GM23338 (cell line): ENCODE results near the gene ADAMTS1. TPM values are rescaled to one million over a fixed set of nuclear protein-coding genes. Genes with fewer than 3 reads are reported as not detected.

Experiments used
- ATAC-seq: fragments of 200-7000 bp; cut with Tn5 transposase; 3 replicates; pipeline ENCODE4 v1.9.1; 2020
- DNase-seq: peaks from one replicate; pipeline ENCODE4 v3.0.0-alpha.2; 2015; ENCODE audit warnings: low spot score
- H2AFZ ChIP-seq: fragments of 200-600 bp; sonication (generic); 2 replicates; pipeline ENCODE4 v1.8.0; 2016; ENCODE audit warnings: antibody characterized with exemption, mild to moderate bottlenecking, moderate library complexity
- H3F3A ChIP-seq: fragments of 200-600 bp; sonication (generic); replicated peaks from 2 replicates; pipeline ENCODE4 v1.8.0; 2017; ENCODE audit warnings: antibody characterized with exemption, mixed run types, low read depth
- H3K27ac ChIP-seq: fragments of 200-600 bp; sonication (generic); 2 replicates; pipeline ENCODE4 v1.6.1; 2016; ENCODE audit warnings: low read depth
- H3K27me3 ChIP-seq: fragments of 200-600 bp; sonication (generic); 2 replicates; pipeline ENCODE4 v1.8.0; 2016; ENCODE audit warnings: mild to moderate bottlenecking, mixed run types, moderate library complexity; ENCODE audit not compliant: insufficient read depth
- H3K36me3 ChIP-seq: fragments of 200-600 bp; sonication (generic); 2 replicates; pipeline ENCODE4 v1.8.0; 2016; ENCODE audit warnings: mild to moderate bottlenecking; ENCODE audit not compliant: insufficient read depth
- H3K4me1 ChIP-seq: fragments of 200-600 bp; sonication (generic); 2 replicates; pipeline ENCODE4 v1.8.0; 2016; ENCODE audit warnings: mild to moderate bottlenecking, moderate library complexity; ENCODE audit not compliant: insufficient read depth
- H3K4me2 ChIP-seq: fragments of 200-600 bp; sonication (generic); 2 replicates; pipeline ENCODE4 v1.7.1; 2017; ENCODE audit warnings: mixed run types
- H3K4me3 ChIP-seq: fragments of 200-600 bp; sonication (generic); 2 replicates; pipeline ENCODE4 v1.6.1; 2016; ENCODE audit warnings: mixed run types
- H3K79me2 ChIP-seq: fragments of 200-600 bp; sonication (generic); replicated peaks from 2 replicates; pipeline ENCODE4 v1.8.0; 2017; ENCODE audit warnings: mild to moderate bottlenecking; ENCODE audit not compliant: insufficient read depth
- H3K9me2 ChIP-seq: fragments of 200-600 bp; sonication (generic); 2 replicates; pipeline ENCODE4 v1.8.0; 2017; ENCODE audit not compliant: insufficient read depth
- H4K20me1 ChIP-seq: fragments of 200-600 bp; sonication (generic); replicated peaks from 2 replicates; pipeline ENCODE4 v1.8.0; 2017; ENCODE audit warnings: mild to moderate bottlenecking; ENCODE audit not compliant: insufficient read depth
- H3K27ac Mint-ChIP-seq: 2 replicates; pipeline ENCODE4 v1.8.0; 2020; ENCODE audit warnings: inconsistent platforms, mild to moderate bottlenecking, moderate library complexity, mixed read lengths
- H3K27me3 Mint-ChIP-seq: 3 replicates; pipeline ENCODE4 v1.8.0; 2022; ENCODE audit warnings: low read depth, mild to moderate bottlenecking, moderate library complexity, mixed read lengths, inconsistent platforms; ENCODE audit not compliant: insufficient read depth, poor library complexity
- H3K36me3 Mint-ChIP-seq: 3 replicates; pipeline ENCODE4 v1.8.0; 2021; ENCODE audit warnings: low read depth, mild to moderate bottlenecking, inconsistent platforms, moderate library complexity, mixed read lengths
- H3K4me1 Mint-ChIP-seq: 3 replicates; pipeline ENCODE4 v1.8.0; 2020; ENCODE audit warnings: mild to moderate bottlenecking, inconsistent platforms, mixed read lengths
- H3K4me3 Mint-ChIP-seq: 3 replicates; pipeline ENCODE4 v1.8.0; 2021; ENCODE audit warnings: moderate library complexity, mild to moderate bottlenecking, inconsistent platforms, mixed read lengths
- H3K9me3 Mint-ChIP-seq: 3 replicates; pipeline ENCODE4 v1.8.0; 2020; ENCODE audit warnings: moderate library complexity, mild to moderate bottlenecking, inconsistent platforms, mixed read lengths
- CREB1 ChIP-seq: fragments of 250-450 bp; sonication (Bioruptor Pico); IDR thresholded peaks from 2 replicates; pipeline ENCODE4 v1.5.0; 2020; ENCODE audit warnings: low read depth, mild to moderate bottlenecking, moderate library complexity
- EZH2 ChIP-seq: fragments of 200-600 bp; sonication (generic); IDR thresholded peaks from one replicate; pipeline ENCODE4 v1.8.0; 2017; ENCODE audit warnings: antibody characterized with exemption, mild to moderate bottlenecking, low read depth; ENCODE audit not compliant: unreplicated experiment
- EZH2phosphoT487 ChIP-seq: fragments of 200-600 bp; sonication (generic); IDR thresholded peaks from one replicate; pipeline ENCODE4 v1.8.1; 2018; ENCODE audit warnings: antibody characterized with exemption; ENCODE audit not compliant: unreplicated experiment
- JUNB ChIP-seq: IDR thresholded peaks from one replicate; pipeline ENCODE4 v1.6.1; 2016; ENCODE audit warnings: antibody characterized with exemption; ENCODE audit not compliant: unreplicated experiment
- NANOG ChIP-seq: IDR thresholded peaks from 2 replicates; pipeline ENCODE4 v1.6.1; 2016; ENCODE audit warnings: antibody characterized with exemption, borderline replicate concordance
- POLR2AphosphoS5 ChIP-seq: IDR thresholded peaks from 2 replicates; pipeline ENCODE4 v1.6.1; 2016; ENCODE audit warnings: antibody characterized with exemption, low read depth
- STAT1 ChIP-seq: IDR thresholded peaks from one replicate; pipeline ENCODE4 v1.6.1; 2016; ENCODE audit warnings: antibody characterized with exemption; ENCODE audit not compliant: unreplicated experiment
- ZNF114 ChIP-seq: fragments of 250-450 bp; sonication (Bioruptor Pico); IDR thresholded peaks from 2 replicates; pipeline ENCODE4 v1.5.0; 2020; ENCODE audit warnings: mild to moderate bottlenecking, moderate library complexity
- ZNF331 ChIP-seq: fragments of 250-450 bp; sonication (Bioruptor Pico); IDR thresholded peaks from 2 replicates; pipeline ENCODE4 v1.5.0; 2020; ENCODE audit warnings: low read depth, mild to moderate bottlenecking, moderate library complexity
- polyA plus RNA-seq: library from polyadenylated mRNA; unstranded; fragments of >200 nt; fragmentation: Nextera tagmentation; extraction: Ambion mirVana; gene quantifications from 2 replicates; pipeline ENCODE4 v1.2.1, GENCODE V29; 2016
- total RNA-seq: library from RNA; depleted of rRNA; stranded (reverse); fragments of >200 nt; shearing (Covaris generic); gene quantifications from 2 replicates; pipeline ENCODE4 v1.2.3, GENCODE V29; 2014
- TF ChIP-seq, protein P1 (sequence below): IDR thresholded peaks from one replicate; pipeline ENCODE4 v1.6.1; 2018; ENCODE audit warnings: antibody characterized with exemption; ENCODE audit not compliant: unreplicated experiment
- TF ChIP-seq, protein P2 (sequence below): IDR thresholded peaks from 2 replicates; pipeline ENCODE4 v1.6.1; 2016; ENCODE audit warnings: antibody characterized with exemption
- TF ChIP-seq, protein P3 (sequence below), 2 experiments: fragments of 200-600 bp in 1 of 2; sonication (generic) in 1 of 2; conservative IDR thresholded peaks; 2 replicates each; pipeline versions ENCODE4 v1.5.1 to v1.6.1; 2016 to 2017; ENCODE audit warnings: antibody characterized with exemption in 2 of 2, low read depth in 2 of 2, mild to moderate bottlenecking in 2 of 2, moderate library complexity in 1 of 2
- TF ChIP-seq, protein P4 (sequence below): fragments of 250-450 bp; sonication (Bioruptor Pico); IDR thresholded peaks from 2 replicates; pipeline ENCODE4 v1.5.0; 2020; ENCODE audit warnings: mild to moderate bottlenecking, moderate library complexity

Gene ADAMTS1
- total and polyA plus RNA-seq, 2 experiments from 2014 or later = 6.1 to 15.4 TPM

DNA sequence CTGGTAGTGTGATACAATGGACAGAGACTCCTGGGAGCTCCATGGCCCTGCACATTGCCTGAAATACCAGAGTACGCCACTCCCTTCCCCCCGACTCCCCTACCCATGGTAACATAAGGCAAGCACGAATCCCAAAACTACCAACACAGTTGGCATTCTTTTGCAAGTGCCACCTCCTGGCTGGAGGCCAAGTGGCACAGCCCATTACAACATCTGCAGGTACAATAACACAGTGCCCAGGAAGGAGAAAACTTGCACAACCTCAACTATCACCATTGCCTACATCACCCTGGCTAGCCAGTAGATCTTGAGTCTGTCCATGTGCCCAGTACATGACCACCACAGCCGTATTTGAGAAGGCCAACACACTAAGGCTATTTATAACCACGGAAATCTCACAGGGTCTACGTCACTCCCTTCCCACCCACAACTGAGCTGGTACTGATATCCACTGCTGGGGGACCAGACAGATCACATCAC is 11.7 kb downstream of the ADAMTS1 start (continued):
- TF ChIP-seq, protein P1, sequence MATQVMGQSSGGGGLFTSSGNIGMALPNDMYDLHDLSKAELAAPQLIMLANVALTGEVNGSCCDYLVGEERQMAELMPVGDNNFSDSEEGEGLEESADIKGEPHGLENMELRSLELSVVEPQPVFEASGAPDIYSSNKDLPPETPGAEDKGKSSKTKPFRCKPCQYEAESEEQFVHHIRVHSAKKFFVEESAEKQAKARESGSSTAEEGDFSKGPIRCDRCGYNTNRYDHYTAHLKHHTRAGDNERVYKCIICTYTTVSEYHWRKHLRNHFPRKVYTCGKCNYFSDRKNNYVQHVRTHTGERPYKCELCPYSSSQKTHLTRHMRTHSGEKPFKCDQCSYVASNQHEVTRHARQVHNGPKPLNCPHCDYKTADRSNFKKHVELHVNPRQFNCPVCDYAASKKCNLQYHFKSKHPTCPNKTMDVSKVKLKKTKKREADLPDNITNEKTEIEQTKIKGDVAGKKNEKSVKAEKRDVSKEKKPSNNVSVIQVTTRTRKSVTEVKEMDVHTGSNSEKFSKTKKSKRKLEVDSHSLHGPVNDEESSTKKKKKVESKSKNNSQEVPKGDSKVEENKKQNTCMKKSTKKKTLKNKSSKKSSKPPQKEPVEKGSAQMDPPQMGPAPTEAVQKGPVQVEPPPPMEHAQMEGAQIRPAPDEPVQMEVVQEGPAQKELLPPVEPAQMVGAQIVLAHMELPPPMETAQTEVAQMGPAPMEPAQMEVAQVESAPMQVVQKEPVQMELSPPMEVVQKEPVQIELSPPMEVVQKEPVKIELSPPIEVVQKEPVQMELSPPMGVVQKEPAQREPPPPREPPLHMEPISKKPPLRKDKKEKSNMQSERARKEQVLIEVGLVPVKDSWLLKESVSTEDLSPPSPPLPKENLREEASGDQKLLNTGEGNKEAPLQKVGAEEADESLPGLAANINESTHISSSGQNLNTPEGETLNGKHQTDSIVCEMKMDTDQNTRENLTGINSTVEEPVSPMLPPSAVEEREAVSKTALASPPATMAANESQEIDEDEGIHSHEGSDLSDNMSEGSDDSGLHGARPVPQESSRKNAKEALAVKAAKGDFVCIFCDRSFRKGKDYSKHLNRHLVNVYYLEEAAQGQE = no peak
- TF ChIP-seq ZNF114 (CRISPR knock-in tag) (no peak), POLR2AphosphoS5 (no peak), CREB1 (CRISPR knock-in tag) (no peak), JUNB (no peak), EZH2phosphoT487 (no peak), NANOG (no peak), STAT1 (no peak)
- TF ChIP-seq, protein P2, sequence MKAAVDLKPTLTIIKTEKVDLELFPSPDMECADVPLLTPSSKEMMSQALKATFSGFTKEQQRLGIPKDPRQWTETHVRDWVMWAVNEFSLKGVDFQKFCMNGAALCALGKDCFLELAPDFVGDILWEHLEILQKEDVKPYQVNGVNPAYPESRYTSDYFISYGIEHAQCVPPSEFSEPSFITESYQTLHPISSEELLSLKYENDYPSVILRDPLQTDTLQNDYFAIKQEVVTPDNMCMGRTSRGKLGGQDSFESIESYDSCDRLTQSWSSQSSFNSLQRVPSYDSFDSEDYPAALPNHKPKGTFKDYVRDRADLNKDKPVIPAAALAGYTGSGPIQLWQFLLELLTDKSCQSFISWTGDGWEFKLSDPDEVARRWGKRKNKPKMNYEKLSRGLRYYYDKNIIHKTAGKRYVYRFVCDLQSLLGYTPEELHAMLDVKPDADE = no peak

DNA sequence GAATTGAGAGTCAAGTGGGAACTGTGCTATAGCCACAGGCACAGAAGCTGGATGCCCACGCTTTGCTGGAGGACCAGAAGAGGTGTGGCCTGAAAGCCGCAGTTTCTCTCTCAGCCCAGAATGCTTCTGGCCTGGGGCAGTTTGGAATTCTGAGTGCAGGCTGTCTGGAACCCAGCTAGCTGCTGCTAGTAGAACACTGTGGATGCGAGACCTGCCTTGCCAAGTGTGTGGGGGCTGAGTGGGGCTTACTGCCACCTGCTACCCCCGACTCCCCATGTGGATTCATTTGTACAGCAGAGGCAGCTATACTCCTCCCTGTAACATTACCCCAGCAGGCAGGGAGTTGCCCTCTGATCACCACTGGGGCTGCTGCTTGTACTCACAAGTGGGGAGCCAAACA is 12.2 kb downstream of the ADAMTS1 start:
- no peak overlapping the region for H2AFZ ChIP-seq
- no peak overlapping the region for H3K27ac ChIP-seq
- Mint-ChIP-seq H3K4me3 (no peak overlapping the region), H3K27ac (no peak overlapping the region), H3K27me3 (no peaks in the 10 kb centered on the region), H3K9me3 (no peaks in the 10 kb centered on the region), H3K36me3 (peaks cover 17% of the 10 kb centered on the region), H3K4me1 (peaks cover 3% of the 10 kb centered on the region; the same call in 2 of the 3 replicates)
- H3F3A ChIP-seq = no peaks in the 10 kb centered on the region
- ATAC-seq (no peak), DNase-seq (no peak)
- H3K4me3 ChIP-seq = no peak overlapping the region
- no peaks in the 10 kb centered on the region for H4K20me1 ChIP-seq
- H3K4me1 ChIP-seq = no peaks in the 10 kb centered on the region
- no peaks in the 10 kb centered on the region for H3K27me3 ChIP-seq
- H3K9me2 ChIP-seq = peaks cover 3% of the 10 kb centered on the region
- H3K4me2 ChIP-seq = no peak overlapping the region
- H3K36me3 ChIP-seq = peaks cover 6% of the 10 kb centered on the region; the same call in 1 of the 2 replicates
- H3K79me2 ChIP-seq = no peaks in the 10 kb centered on the region
- TF ChIP-seq, protein P3, sequence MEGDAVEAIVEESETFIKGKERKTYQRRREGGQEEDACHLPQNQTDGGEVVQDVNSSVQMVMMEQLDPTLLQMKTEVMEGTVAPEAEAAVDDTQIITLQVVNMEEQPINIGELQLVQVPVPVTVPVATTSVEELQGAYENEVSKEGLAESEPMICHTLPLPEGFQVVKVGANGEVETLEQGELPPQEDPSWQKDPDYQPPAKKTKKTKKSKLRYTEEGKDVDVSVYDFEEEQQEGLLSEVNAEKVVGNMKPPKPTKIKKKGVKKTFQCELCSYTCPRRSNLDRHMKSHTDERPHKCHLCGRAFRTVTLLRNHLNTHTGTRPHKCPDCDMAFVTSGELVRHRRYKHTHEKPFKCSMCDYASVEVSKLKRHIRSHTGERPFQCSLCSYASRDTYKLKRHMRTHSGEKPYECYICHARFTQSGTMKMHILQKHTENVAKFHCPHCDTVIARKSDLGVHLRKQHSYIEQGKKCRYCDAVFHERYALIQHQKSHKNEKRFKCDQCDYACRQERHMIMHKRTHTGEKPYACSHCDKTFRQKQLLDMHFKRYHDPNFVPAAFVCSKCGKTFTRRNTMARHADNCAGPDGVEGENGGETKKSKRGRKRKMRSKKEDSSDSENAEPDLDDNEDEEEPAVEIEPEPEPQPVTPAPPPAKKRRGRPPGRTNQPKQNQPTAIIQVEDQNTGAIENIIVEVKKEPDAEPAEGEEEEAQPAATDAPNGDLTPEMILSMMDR (conservative IDR thresholded peaks at IDR 0.05; ENCODE audit: low read depth in 2 of 2) = no peak
- no peak for TF ChIP-seq JUNB
- TF ChIP-seq EZH2 = no peak
- TF ChIP-seq ZNF331 (CRISPR knock-in tag) = no peak
- TF ChIP-seq, protein P4, sequence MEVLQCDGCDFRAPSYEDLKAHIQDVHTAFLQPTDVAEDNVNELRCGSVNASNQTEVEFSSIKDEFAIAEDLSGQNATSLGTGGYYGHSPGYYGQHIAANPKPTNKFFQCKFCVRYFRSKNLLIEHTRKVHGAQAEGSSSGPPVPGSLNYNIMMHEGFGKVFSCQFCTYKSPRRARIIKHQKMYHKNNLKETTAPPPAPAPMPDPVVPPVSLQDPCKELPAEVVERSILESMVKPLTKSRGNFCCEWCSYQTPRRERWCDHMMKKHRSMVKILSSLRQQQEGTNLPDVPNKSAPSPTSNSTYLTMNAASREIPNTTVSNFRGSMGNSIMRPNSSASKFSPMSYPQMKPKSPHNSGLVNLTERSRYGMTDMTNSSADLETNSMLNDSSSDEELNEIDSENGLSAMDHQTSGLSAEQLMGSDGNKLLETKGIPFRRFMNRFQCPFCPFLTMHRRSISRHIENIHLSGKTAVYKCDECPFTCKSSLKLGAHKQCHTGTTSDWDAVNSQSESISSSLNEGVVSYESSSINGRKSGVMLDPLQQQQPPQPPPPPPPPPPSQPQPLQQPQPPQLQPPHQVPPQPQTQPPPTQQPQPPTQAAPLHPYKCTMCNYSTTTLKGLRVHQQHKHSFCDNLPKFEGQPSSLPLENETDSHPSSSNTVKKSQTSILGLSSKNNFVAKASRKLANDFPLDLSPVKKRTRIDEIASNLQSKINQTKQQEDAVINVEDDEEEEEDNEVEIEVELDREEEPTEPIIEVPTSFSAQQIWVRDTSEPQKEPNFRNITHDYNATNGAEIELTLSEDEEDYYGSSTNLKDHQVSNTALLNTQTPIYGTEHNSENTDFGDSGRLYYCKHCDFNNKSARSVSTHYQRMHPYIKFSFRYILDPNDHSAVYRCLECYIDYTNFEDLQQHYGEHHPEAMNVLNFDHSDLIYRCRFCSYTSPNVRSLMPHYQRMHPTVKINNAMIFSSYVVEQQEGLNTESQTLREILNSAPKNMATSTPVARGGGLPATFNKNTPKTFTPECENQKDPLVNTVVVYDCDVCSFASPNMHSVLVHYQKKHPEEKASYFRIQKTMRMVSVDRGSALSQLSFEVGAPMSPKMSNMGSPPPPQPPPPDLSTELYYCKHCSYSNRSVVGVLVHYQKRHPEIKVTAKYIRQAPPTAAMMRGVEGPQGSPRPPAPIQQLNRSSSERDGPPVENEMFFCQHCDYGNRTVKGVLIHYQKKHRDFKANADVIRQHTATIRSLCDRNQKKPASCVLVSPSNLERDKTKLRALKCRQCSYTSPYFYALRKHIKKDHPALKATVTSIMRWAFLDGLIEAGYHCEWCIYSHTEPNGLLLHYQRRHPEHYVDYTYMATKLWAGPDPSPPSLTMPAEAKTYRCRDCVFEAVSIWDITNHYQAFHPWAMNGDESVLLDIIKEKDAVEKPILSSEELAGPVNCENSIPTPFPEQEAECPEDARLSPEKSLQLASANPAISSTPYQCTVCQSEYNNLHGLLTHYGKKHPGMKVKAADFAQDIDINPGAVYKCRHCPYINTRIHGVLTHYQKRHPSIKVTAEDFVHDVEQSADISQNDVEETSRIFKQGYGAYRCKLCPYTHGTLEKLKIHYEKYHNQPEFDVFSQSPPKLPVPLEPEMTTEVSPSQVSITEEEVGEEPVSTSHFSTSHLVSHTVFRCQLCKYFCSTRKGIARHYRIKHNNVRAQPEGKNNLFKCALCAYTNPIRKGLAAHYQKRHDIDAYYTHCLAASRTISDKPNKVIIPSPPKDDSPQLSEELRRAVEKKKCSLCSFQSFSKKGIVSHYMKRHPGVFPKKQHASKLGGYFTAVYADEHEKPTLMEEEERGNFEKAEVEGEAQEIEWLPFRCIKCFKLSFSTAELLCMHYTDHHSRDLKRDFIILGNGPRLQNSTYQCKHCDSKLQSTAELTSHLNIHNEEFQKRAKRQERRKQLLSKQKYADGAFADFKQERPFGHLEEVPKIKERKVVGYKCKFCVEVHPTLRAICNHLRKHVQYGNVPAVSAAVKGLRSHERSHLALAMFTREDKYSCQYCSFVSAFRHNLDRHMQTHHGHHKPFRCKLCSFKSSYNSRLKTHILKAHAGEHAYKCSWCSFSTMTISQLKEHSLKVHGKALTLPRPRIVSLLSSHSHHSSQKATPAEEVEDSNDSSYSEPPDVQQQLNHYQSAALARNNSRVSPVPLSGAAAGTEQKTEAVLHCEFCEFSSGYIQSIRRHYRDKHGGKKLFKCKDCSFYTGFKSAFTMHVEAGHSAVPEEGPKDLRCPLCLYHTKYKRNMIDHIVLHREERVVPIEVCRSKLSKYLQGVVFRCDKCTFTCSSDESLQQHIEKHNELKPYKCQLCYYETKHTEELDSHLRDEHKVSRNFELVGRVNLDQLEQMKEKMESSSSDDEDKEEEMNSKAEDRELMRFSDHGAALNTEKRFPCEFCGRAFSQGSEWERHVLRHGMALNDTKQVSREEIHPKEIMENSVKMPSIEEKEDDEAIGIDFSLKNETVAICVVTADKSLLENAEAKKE (CRISPR knock-in tag) = no peak
- TF ChIP-seq CREB1 (CRISPR knock-in tag) = no peak
